IPS-18c (cell line): ENCODE data around the gene CAPN9.
"Not testable (repeated sequence)": the region's sequence is repeated elsewhere in the genome, so short reads cannot be mapped to it uniquely, and the experiment has no call there.

Source experiments
- H3K4me3 ChIP-seq: 2 replicates; pipeline ENCODE4 v1.7.0; 2013; ENCODE audit warnings: low read depth, mild to moderate bottlenecking, low read length, moderate library complexity; ENCODE audit not compliant: insufficient read depth
- H3K9me3 ChIP-seq: one replicate; pipeline ENCODE4 v1.6.1; 2013; ENCODE audit warnings: mild to moderate bottlenecking, low read length, moderate library complexity; ENCODE audit not compliant: control insufficient read depth, insufficient read depth

CAPN9 gene

DNA sequence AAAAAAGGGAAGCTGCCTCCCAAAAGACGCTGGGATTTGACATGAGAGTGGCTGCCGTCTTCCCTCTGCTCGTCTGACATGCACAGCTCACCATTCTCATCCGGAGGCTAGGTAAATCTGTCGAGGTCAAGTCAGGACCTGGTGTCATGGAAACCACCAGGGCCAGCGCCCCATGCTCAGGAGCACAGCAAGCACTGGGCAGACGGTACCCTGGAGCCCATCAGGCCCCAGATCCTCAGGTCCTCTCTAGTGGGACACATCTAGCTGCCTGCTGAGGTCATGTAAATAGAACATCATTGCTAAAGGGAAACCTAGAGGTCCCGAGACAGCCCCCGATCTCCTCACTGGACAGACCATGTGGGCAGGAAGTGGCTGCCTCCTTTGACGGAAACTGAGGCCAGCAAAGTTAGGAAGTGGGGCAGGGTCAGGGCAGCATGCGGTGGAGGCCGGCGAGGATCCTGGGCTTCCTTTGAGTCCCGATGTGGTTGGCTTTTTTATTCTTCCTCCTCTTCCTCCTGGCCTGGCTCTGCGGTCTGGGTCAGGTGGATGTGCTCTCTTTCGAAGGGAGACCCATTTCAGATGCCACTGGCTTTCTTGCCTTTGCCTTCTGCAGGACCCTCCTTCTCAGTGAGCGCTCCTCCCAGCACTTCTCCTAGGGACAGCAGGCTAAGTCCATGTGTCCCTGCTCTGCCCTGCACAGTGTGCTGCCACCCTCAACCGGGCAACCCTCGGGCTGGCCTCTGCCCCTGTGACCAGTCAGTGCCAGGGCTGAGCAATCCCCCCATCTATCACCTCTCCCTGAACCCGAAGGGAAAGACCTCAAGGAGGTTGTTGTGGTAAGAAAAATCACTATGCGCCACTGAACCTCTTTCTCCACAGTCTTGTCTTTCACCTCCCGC is 39.2 kb upstream of the CAPN9 start:
- H3K9me3 ChIP-seq: no peaks in the 10 kb centered on the region
- H3K4me3 ChIP-seq: no peak overlapping the region

DNA sequence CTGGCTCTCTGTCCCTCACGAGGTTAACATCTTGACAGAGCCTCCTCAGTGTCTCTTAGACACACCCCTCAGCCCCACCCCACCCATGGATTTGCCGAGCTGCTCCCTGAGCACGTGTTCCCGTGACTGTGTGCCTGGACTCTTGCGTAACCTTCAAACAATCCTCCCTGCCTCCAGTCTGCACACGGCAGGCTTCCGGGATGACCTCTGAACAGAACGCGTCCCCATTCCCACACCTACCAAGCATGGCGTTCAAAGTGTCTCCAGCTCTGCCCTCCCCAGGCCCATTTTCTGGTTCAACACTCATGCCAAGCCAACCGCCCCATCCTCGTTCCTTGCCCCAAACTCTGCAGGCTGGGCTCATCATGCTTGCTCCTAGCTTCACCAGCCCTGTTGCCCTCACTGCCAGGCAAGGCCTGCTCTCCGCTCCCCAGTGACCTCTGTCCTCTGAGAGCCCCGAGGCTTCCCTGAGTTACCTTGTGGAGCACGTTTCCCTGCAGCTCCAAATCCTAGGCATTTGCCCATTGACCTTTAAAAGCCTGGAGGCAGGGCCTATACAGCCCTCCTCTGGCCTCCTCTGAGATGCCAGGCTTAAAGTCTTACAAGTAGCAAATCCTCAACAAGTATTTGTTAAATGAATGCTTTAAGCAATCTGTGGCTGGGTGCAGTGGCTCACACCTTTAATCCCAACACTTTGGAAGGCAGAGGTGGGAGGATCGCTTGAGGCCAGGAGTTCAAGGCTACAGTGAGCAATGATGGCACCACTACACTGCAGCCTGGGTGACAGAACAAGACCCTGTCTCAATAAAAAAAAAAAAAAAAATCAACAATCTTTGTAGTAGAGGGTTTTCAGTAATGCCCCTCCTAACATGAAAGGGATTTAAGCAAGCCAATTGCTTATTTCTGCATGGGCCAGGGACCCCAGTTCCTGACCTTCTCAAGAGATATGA is 38.3 kb upstream of the CAPN9 start:
- Histone ChIP-seq H3K4me3 (no peak overlapping the region), H3K9me3 (no peaks in the 10 kb centered on the region)

DNA sequence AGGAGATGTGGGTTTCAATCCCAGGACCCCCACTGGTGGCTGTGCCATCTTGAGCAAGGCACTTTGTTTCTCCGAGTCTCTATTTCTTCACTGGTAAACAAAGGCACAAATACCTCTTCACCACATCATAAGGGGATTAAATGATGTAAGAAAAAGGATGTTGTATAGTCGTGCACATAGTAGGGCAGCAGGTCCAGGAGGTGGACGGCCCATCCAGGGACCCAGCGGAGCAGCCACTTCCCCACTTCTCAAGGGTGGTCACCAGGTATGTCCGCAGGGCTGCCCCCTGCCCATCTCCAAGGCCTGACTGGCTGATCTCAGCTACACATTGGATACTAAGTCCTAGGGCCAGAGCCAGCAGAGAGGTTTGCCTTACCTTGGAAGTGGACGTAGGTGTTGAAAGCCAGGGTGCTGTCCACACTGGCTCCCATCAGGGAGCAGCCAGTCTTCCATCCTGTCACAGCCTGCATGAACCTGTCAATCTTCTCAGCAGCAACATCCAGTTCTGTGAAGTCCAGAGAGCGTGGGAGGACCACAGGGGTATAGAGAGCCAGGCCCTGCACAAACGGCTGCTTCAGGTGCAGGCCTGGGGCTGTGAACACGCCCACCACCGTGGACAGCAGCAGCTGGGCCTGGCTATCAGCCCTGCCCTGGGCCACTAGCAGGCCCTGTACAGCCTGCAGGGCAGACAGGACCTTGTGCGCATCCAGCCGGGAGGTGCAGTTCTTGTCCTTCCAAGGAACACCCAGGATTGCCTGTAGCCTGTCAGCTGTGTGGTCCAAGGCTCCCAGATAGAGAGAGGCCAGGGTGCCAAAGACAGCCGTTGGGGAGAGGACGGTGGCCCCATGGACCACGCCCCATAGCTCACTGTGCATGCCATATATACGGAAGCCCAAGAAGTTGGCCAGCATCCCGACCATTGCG is 37.3 kb upstream of the CAPN9 start:
- H3K9me3 ChIP-seq: no peaks in the 10 kb centered on the region

GRCh38 chr1:230710543-230710904 is 36.7 kb upstream of the CAPN9 start:
- no peaks in the 10 kb centered on the region for H3K9me3 ChIP-seq
- H3K4me3 ChIP-seq: no peak overlapping the region

More for the DNA sequence above, 37.3 kb upstream of the CAPN9 start:
- H3K4me3 ChIP-seq: no peak overlapping the region

GRCh38 chr1:230711245-230711644 is 35.9 kb upstream of the CAPN9 start:
- no peak overlapping the region for H3K4me3 ChIP-seq

GRCh38 chr1:230712470-230712942 is 34.7 kb upstream of the CAPN9 start:
- Histone ChIP-seq H3K4me3 (no peak overlapping the region), H3K9me3 (no peaks in the 10 kb centered on the region)

More at GRCh38 chr1:230711245-230711644, 35.9 kb upstream of the CAPN9 start:
- H3K9me3 ChIP-seq: no peaks in the 10 kb centered on the region

- Histone ChIP-seq H3K4me3 (no peak overlapping the region), H3K9me3 (no peaks in the 10 kb centered on the region)
Measured at GRCh38 chr1:230713138-230713537, 34.0 kb upstream of the CAPN9 start.

- H3K9me3 ChIP-seq: no peaks in the 10 kb centered on the region
- H3K4me3 ChIP-seq: no peak overlapping the region
Measured at GRCh38 chr1:230713547-230713914, 33.7 kb upstream of the CAPN9 start.

- H3K4me3 ChIP-seq: no peak within 1 kb of the TSS
- no peaks in the 10 kb centered on the region for H3K9me3 ChIP-seq
Measured at GRCh38 chr1:230713915-230714764, 33.0 kb upstream of the CAPN9 start, which contains the start of gene AGT. TSS of gene AGT (minus strand) at chr1:230714122. CDS start at chr1:230710823, 3,299 bp downstream.

- no peak overlapping the region for H3K4me3 ChIP-seq
- H3K9me3 ChIP-seq: no peaks in the 10 kb centered on the region
Measured at GRCh38 chr1:230715510-230715909, 31.7 kb upstream of the CAPN9 start.

DNA sequence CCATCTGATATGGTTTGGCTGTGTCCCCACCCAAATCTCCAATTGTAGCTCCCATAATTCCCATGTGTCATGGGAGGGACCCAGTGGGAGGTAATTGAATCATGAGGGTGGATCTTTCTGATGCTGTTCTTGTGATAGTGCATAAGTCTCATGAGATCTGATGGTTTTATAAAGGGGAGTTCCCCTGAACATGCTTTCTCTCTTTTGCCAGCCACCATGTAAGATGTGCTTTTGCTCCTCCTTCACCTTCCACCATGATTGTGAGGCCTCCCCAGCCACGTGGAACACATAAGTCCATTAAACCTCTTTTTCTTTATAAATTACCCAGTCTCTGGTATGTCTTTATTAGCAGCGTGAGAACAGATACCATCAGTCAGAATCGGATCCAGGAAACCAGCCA is 30.7 kb upstream of the CAPN9 start:
- H3K9me3 ChIP-seq: not testable (repeated sequence)

GRCh38 chr1:230717251-230717650 is 29.9 kb upstream of the CAPN9 start:
- Histone ChIP-seq H3K4me3 (no peak overlapping the region), H3K9me3 (no peaks in the 10 kb centered on the region)

More for the DNA sequence above, 30.7 kb upstream of the CAPN9 start:
- not testable (repeated sequence) for H3K4me3 ChIP-seq

DNA sequence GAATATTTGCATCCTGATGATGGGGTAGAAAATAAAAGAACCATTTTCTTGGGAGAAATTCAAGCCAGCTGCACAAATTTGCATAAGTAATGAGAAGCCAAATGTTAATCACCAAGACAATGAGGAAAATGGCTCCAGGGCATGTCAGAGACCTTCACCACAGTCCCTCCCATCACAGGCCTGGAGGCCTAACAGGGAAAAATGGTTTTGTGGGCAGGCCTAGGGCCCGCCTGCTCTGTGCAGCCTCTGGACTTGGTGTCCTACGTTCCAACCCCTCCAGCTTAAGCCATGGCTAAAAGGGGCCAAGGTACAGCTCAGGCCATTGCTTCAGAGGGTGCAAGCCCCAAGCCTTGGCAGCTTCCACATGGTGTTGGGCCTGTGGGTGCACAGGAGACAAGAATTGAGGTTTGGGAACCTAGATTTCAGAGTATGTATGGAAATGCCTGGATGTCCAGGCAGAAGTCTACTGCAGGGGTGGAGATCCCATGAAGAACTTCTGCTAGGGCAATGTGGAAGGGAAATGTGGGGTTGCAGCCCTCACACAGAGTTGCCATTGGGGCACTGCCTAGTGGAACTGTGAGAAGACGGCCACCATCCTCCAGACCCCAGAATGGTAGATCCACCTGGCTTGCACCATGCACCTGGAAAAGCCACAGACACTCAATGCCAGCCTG is 25.2 kb upstream of the CAPN9 start:
- not testable (repeated sequence) for H3K4me3 ChIP-seq, H3K9me3 ChIP-seq

DNA sequence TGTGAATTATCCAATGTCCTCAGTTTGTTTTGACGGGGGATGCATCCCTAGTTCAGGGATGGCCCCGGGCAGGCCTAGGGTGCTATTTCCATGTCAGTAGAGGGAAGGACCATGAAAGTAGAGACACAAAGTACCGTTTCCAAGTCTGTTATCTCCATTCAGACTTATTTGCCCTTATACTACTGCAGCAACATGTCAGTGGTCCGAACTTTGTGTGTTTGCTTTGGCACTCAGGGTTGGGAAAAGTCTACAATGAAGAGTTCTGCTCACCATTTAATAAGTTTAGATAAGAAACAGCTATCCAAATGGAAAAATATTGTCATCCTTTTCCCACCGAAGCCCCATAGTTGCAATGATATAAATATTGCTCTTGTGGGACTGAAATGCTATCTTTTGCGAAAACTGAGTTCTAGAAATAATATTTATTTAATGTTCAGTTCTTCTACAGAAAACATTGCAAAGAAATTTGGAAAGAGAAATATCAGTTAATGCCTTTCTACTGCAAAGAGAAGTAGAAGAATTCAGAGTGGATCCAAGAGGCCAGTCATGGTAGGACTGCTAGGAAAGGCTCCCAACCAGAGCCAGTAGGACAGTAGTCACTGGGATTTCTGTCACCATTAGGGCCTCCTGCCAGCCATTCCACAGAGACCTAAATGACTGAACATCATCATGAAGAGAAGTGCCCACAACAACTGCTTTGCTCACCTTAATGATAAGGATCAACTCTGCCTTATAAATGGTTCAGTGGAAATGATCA is 21.8 kb upstream of the CAPN9 start:
- Histone ChIP-seq H3K4me3 (no peak overlapping the region), H3K9me3 (peaks cover 3% of the 10 kb centered on the region)
